Liver (tissue), 3 donors: ENCODE measurements around the gene C10orf120.

ENCODE experiments used
- FOXA1 ChIP-seq: IDR thresholded peaks from 2 replicates; pipeline ENCODE4 v1.6.1; 2016; ENCODE audit warnings: antibody characterized with exemption
- JUND ChIP-seq, 2 donors: IDR thresholded peaks; 2 replicates each; pipeline ENCODE4 v1.6.1; 2016; ENCODE audit warnings: antibody characterized with exemption in 2 of 2
- RAD21 ChIP-seq, 2 donors: IDR thresholded peaks; 2 replicates each; pipeline ENCODE4 v1.6.1; 2016; ENCODE audit warnings: antibody characterized with exemption in 2 of 2, mild to moderate bottlenecking in 2 of 2
- RXRA ChIP-seq, 2 donors: IDR thresholded peaks; 2 replicates each; pipeline ENCODE4 v1.6.1; 2017 to 2018; ENCODE audit warnings: antibody characterized with exemption in 2 of 2, mild to moderate bottlenecking in 1 of 2
- YY1 ChIP-seq: IDR thresholded peaks from 2 replicates; pipeline ENCODE4 v1.6.1; 2016; ENCODE audit warnings: antibody characterized with exemption, mild to moderate bottlenecking
- TF ChIP-seq, protein P1 (sequence below): fragments of 150-350 bp; IDR thresholded peaks from 2 replicates; pipeline ENCODE4 v1.5.1; 2017; ENCODE audit warnings: improper control_type of control experiment, low read depth, low read length; ENCODE audit not compliant: missing input control
- TF ChIP-seq, protein P2 (sequence below): IDR thresholded peaks from 2 replicates; pipeline ENCODE4 v1.6.1; 2016; ENCODE audit warnings: antibody characterized with exemption
- donor health status: healthy.
- donor health status: healthy.

DNA sequence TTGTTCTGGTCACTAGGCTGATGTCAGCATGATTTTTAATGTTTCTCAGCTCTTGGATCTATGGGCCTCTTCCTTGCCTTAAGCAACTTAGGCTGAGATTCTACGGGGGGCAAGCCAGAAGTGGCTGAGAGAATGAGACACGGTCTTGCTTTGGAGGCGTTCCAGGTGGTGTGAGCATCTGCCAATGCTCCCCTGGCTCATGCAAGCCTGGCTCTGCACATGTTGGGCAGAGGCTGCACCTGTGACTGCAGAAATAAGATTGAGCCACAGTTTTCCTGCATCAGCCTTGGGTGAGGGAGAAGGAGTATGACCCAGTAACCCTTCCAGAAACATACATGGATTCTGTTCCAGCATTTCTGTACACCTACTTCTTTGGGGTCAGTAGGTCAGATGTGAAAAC lies 41.9 kb downstream of the C10orf120 start:
- TF ChIP-seq, protein P1, sequence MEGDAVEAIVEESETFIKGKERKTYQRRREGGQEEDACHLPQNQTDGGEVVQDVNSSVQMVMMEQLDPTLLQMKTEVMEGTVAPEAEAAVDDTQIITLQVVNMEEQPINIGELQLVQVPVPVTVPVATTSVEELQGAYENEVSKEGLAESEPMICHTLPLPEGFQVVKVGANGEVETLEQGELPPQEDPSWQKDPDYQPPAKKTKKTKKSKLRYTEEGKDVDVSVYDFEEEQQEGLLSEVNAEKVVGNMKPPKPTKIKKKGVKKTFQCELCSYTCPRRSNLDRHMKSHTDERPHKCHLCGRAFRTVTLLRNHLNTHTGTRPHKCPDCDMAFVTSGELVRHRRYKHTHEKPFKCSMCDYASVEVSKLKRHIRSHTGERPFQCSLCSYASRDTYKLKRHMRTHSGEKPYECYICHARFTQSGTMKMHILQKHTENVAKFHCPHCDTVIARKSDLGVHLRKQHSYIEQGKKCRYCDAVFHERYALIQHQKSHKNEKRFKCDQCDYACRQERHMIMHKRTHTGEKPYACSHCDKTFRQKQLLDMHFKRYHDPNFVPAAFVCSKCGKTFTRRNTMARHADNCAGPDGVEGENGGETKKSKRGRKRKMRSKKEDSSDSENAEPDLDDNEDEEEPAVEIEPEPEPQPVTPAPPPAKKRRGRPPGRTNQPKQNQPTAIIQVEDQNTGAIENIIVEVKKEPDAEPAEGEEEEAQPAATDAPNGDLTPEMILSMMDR, result no peak
- TF ChIP-seq FOXA1 (no peak), RXRA (IDR thresholded peaks at IDR 0.05) (no peak), JUND (IDR thresholded peaks at IDR 0.05) (no peak), RAD21 (IDR thresholded peaks at IDR 0.05) (no peak), YY1 (no peak)
- TF ChIP-seq, protein P2, sequence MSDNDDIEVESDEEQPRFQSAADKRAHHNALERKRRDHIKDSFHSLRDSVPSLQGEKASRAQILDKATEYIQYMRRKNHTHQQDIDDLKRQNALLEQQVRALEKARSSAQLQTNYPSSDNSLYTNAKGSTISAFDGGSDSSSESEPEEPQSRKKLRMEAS, result no peak
